Endothelial cell (in vitro differentiated cells): Measurements from ENCODE around the gene PRPSAP2. TPM values are rescaled to one million over a fixed set of nuclear protein-coding genes. Genes with fewer than 3 reads are reported as not detected.
"Not testable (repeated sequence)": the region's sequence is repeated elsewhere in the genome, so short reads cannot be mapped to it uniquely, and the experiment has no call there.

Experiments used
- DNase-seq: peaks from one replicate; pipeline ENCODE4 v3.0.0; 2021; ENCODE audit warnings: low spot score
- H3K27ac Mint-ChIP-seq: one replicate; pipeline ENCODE4 v1.8.0; 2021; ENCODE audit warnings: mixed read lengths, inconsistent platforms; ENCODE audit not compliant: unreplicated experiment
- H3K27me3 Mint-ChIP-seq: one replicate; pipeline ENCODE4 v1.8.0; 2021; ENCODE audit warnings: mild to moderate bottlenecking, moderate library complexity, mixed read lengths, inconsistent platforms; ENCODE audit not compliant: unreplicated experiment
- H3K36me3 Mint-ChIP-seq: one replicate; pipeline ENCODE4 v1.8.0; 2021; ENCODE audit warnings: mild to moderate bottlenecking, low read depth, mixed read lengths, inconsistent platforms; ENCODE audit not compliant: unreplicated experiment
- H3K4me1 Mint-ChIP-seq: one replicate; pipeline ENCODE4 v1.8.0; 2021; ENCODE audit warnings: mild to moderate bottlenecking, mixed read lengths, inconsistent platforms; ENCODE audit not compliant: unreplicated experiment
- H3K4me3 Mint-ChIP-seq: one replicate; pipeline ENCODE4 v1.8.0; 2021; ENCODE audit warnings: mild to moderate bottlenecking, mixed read lengths, inconsistent platforms; ENCODE audit not compliant: unreplicated experiment
- H3K9me3 Mint-ChIP-seq: one replicate; pipeline ENCODE4 v1.8.0; 2021; ENCODE audit warnings: mixed read lengths, inconsistent platforms; ENCODE audit not compliant: unreplicated experiment
- CTCF ChIP-seq: fragments of 200-600 bp; sonication (generic); IDR thresholded peaks from one replicate; pipeline ENCODE4 v1.5.0; 2021; ENCODE audit warnings: antibody characterized with exemption; ENCODE audit not compliant: unreplicated experiment
- total RNA-seq: library from RNA; stranded (reverse); fragmentation: NEBNext Ultra II Directional; extraction: Animal tissue kit (Norgen Biotek cat#: 25700); gene quantifications from one replicate; pipeline ENCODE4 v1.2.1, GENCODE V29; 2021; ENCODE audit not compliant: unreplicated experiment

The PRPSAP2 gene
- total RNA-seq, 1 donor from 2014 or later: 32.4 TPM

- DNase-seq: no peak
- TF ChIP-seq CTCF: no peak
- H3K4me3 Mint-ChIP-seq: no peak overlapping the region
- no peak overlapping the region for H3K27ac Mint-ChIP-seq
- peaks cover 4% of the 10 kb centered on the region for H3K27me3 Mint-ChIP-seq
- no peaks in the 10 kb centered on the region for H3K9me3 Mint-ChIP-seq
- H3K36me3 Mint-ChIP-seq: peaks cover 19% of the 10 kb centered on the region
- no peaks in the 10 kb centered on the region for H3K4me1 Mint-ChIP-seq
These were observed 63.6 kb downstream of the PRPSAP2 start for GRCh38 chr17:18921485-18921884.

DNA sequence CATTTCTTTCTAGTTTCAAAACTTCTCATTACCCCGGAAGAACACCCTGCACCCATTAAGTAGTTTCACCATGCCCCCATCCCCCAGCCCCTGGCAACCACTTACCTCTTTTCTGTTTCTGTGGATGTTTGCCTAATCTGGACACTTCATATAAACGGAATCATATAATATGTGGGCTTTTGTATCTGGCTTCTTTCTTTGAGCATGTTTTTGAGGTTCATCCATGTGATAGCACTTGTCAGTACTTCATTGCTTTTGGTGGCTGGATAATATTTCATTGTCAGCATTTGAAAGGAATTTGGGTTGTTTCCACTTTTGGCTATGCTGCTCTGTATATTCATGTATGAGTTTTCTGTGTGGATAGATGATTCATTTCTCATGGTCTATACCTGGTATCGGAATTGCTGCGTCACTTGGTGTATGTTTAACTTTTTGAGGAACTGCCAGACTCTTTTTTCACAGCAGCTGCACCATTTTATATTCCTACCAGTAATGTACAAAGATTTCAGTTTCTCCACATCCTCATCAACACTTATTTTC lies 64.1 kb downstream of the PRPSAP2 start:
- Mint-ChIP-seq H3K9me3 (no peaks in the 10 kb centered on the region), H3K4me1 (no peaks in the 10 kb centered on the region), H3K27me3 (peaks cover 4% of the 10 kb centered on the region), H3K4me3 (no peak overlapping the region), H3K27ac (no peak overlapping the region), H3K36me3 (peaks cover 14% of the 10 kb centered on the region)
- no peak for DNase-seq
- TF ChIP-seq CTCF: no peak

DNA sequence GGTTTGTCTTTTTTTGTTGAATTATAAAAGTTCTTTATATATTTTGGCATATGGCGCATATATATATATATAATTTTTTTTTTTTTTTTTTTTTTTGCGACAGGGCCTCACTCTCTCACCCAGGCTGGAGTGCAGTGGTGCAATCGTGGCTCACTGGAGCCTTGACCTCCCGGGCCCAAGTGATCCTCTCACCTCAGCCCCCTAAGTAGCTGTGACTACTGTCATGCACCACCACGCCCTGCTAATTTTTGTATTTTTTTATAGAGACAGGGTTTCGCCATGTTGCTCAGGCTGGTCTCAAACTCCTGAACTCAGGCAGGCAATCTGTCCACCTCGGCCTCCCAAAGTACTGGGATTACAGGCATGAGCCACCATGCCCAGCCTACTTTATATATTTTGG lies 64.7 kb downstream of the PRPSAP2 start:
- H3K9me3 Mint-ChIP-seq, H3K4me1 Mint-ChIP-seq, H3K27ac Mint-ChIP-seq, H3K27me3 Mint-ChIP-seq, DNase-seq, H3K4me3 Mint-ChIP-seq: not testable (repeated sequence)
- H3K36me3 Mint-ChIP-seq: peaks cover 11% of the 10 kb centered on the region

- Mint-ChIP-seq H3K4me1 (no peaks in the 10 kb centered on the region), H3K4me3 (no peak overlapping the region), H3K9me3 (no peaks in the 10 kb centered on the region), H3K27ac (no peak overlapping the region), H3K36me3 (peaks cover 9% of the 10 kb centered on the region), H3K27me3 (no peaks in the 10 kb centered on the region)
- no peak for DNase-seq
- TF ChIP-seq CTCF: no peak
These were observed 67.3 kb downstream of the PRPSAP2 start for GRCh38 chr17:18925187-18925586.

DNA sequence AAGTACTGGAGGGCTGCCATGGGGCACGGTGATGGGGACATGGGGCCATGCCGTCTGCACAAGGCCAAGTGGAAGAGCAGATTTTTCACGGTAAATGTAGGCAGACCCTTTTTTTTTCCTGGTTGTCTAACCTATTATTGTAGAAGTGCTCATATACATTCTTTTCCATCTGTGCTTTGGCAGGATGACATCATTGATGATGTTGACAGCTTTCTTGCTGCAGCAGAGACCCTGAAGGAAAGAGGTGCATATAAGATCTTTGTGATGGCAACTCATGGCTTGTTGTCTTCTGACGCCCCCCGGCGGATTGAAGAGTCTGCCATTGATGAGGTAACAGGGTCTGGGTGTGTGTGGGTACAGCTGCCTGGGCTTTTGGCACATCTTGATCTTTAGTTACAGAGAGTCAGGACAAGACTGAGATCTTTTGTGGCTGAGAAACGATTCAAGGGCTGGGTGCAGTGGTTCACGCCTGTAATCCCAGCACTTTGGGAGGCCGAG lies 70.7 kb downstream of the PRPSAP2 start:
- H3K9me3 Mint-ChIP-seq: no peaks in the 10 kb centered on the region
- TF ChIP-seq CTCF: no peak
- H3K27ac Mint-ChIP-seq: no peak overlapping the region
- no peak overlapping the region for H3K4me3 Mint-ChIP-seq
- peaks cover 13% of the 10 kb centered on the region for H3K36me3 Mint-ChIP-seq
- no peaks in the 10 kb centered on the region for H3K27me3 Mint-ChIP-seq
- H3K4me1 Mint-ChIP-seq: no peaks in the 10 kb centered on the region
- DNase-seq: no peak
